Stimulated activated CD4-positive, alpha-beta T cell treated with anti-CD3 and anti-CD28 coated beads, Interleukin-4, amount 100 ng/mL, for 48 hours (primary cell): ENCODE data around the gene HNRNPM.
"Not testable (repeated sequence)": the region's sequence is repeated elsewhere in the genome, so short reads cannot be mapped to it uniquely, and the experiment has no call there.

ENCODE experiments used
- DNase-seq, 2 donors: peaks; one replicate each; pipeline ENCODE4 v3.0.0-alpha.2; 2020; ENCODE audit warnings: low read depth in 2 of 2

The HNRNPM gene

GRCh38 chr19:8425331-8425730, 19.4 kb upstream of the HNRNPM start:
- DNase-seq: not testable (repeated sequence)

- DNase-seq: no peak
Observed at GRCh38 chr19:8426283-8426682, 18.5 kb upstream of the HNRNPM start.

- no peak for DNase-seq
Observed at GRCh38 chr19:8429044-8429443, 15.7 kb upstream of the HNRNPM start.

GRCh38 chr19:8429826-8430225, 14.9 kb upstream of the HNRNPM start:
- DNase-seq: no peak

- DNase-seq: no peak
Observed at GRCh38 chr19:8430650-8431049, 14.1 kb upstream of the HNRNPM start.

- DNase-seq: no peak
Observed at GRCh38 chr19:8438236-8438635, 6.5 kb upstream of the HNRNPM start.

- DNase-seq: no peak
Observed at GRCh38 chr19:8441725-8442544, 2.8 kb upstream of the HNRNPM start.

GRCh38 chr19:8444140-8444676, 567 bp upstream of the HNRNPM start:
- DNase-seq: not testable (repeated sequence)

- peak; percentile 36 to 46 for DNase-seq
Observed at GRCh38 chr19:8445488-8446001, 770 bp downstream of the HNRNPM start.

GRCh38 chr19:8446061-8446709, 1.4 kb downstream of the HNRNPM start:
- DNase-seq: no peak

- no peak for DNase-seq
Observed at GRCh38 chr19:8449830-8450229, 5.1 kb downstream of the HNRNPM start.

GRCh38 chr19:8451377-8451776, 6.6 kb downstream of the HNRNPM start:
- no peak for DNase-seq

- DNase-seq: no peak
Observed at GRCh38 chr19:8451885-8452284, 7.1 kb downstream of the HNRNPM start.

- DNase-seq: no peak
Observed at GRCh38 chr19:8452446-8453123, 7.8 kb downstream of the HNRNPM start.

GRCh38 chr19:8453616-8454015, 8.8 kb downstream of the HNRNPM start:
- DNase-seq: no peak

GRCh38 chr19:8454218-8454617, 9.4 kb downstream of the HNRNPM start:
- DNase-seq: no peak

- no peak for DNase-seq
Observed at GRCh38 chr19:8455018-8455417, 10.2 kb downstream of the HNRNPM start.

GRCh38 chr19:8456064-8456463, 11.3 kb downstream of the HNRNPM start:
- no peak for DNase-seq

- DNase-seq: no peak
Observed at GRCh38 chr19:8457209-8457608, 12.4 kb downstream of the HNRNPM start.

GRCh38 chr19:8457827-8458226, 13.1 kb downstream of the HNRNPM start:
- DNase-seq: no peak

- no peak for DNase-seq
Observed at GRCh38 chr19:8458380-8458779, 13.6 kb downstream of the HNRNPM start.

GRCh38 chr19:8459095-8459494, 14.3 kb downstream of the HNRNPM start:
- no peak for DNase-seq
